H1 (cell line): ENCODE measurements around the gene CSPG5. TPM values are rescaled to one million over a fixed set of nuclear protein-coding genes. Genes with fewer than 3 reads are reported as not detected.

ENCODE experiments used
- CTCF ChIA-PET: fragments of 300-600 bp; sonication (Branson Sonifier 250); formaldehyde crosslinking; loops from one replicate; lab custom pipeline; 2021; ENCODE audit not compliant: partially characterized antibody; lab: Charles Lee
- POLR2A ChIA-PET: fragments of 300-600 bp; sonication (Branson Sonifier 250); formaldehyde crosslinking; loops from one replicate; lab custom pipeline; 2021; ENCODE audit warnings: inconsistent platforms; ENCODE audit not compliant: partially characterized antibody; lab: Charles Lee
- DNase-seq, 2 experiments: peaks; one replicate each; pipeline versions ENCODE4 v3.0.0 to v3.0.0-alpha.2; 2010 to 2022; ENCODE audit warnings: low spot score in 2 of 2, low read depth in 1 of 2, mixed read lengths in 1 of 2
- FAIRE-seq: peaks from 2 replicates; lab custom pipeline; 2011; peaks lifted over from hg19 to GRCh38; lab: Jason Lieb, UNC
- H2AFZ ChIP-seq: 2 replicates; pipeline ENCODE4 v1.8.1; 2012; ENCODE audit warnings: low read length, inconsistent platforms
- H2AK5ac ChIP-seq: 2 replicates; pipeline ENCODE4 v1.6.1; 2013; ENCODE audit warnings: low read depth, low read length
- H2BK120ac ChIP-seq: replicated peaks from 2 replicates; pipeline ENCODE3; 2013; ENCODE audit warnings: low read depth, low read length, inconsistent platforms
- H2BK12ac ChIP-seq: 2 replicates; pipeline ENCODE4 v1.6.1; 2013; ENCODE audit warnings: low read depth, low read length
- H2BK15ac ChIP-seq: 2 replicates; pipeline ENCODE4 v1.6.1; 2013; ENCODE audit warnings: low read length
- H2BK20ac ChIP-seq: 2 replicates; pipeline ENCODE4 v1.6.1; 2013; ENCODE audit warnings: low read length
- H2BK5ac ChIP-seq: 2 replicates; pipeline ENCODE4 v1.6.1; 2013; ENCODE audit warnings: low read depth, low read length
- H3K14ac ChIP-seq: 2 replicates; pipeline ENCODE4 v1.6.1; 2013; ENCODE audit warnings: inconsistent platforms; ENCODE audit not compliant: insufficient read length
- H3K18ac ChIP-seq: 2 replicates; pipeline ENCODE4 v1.6.1; 2013; ENCODE audit warnings: low read length; ENCODE audit errors: extremely low read depth
- H3K23ac ChIP-seq: 2 replicates; pipeline ENCODE4 v1.6.1; 2013; ENCODE audit warnings: inconsistent platforms; ENCODE audit not compliant: insufficient read length
- H3K23me2 ChIP-seq: 2 replicates; pipeline ENCODE4 v1.6.1; 2013; ENCODE audit warnings: low read depth, low read length
- H3K27ac ChIP-seq: 2 replicates; pipeline ENCODE4 v1.6.1; 2011; ENCODE audit warnings: low read depth, low read length, inconsistent platforms
- H3K27me3 ChIP-seq, 4 experiments: replicated peaks in 1 of 4; 1 replicate in 1 of 4; 2 replicates in 3 of 4; pipeline versions ENCODE4 v1.6.1 to v1.8.1; 2011 to 2013; ENCODE audit warnings: low read length in 3 of 4, mild to moderate bottlenecking in 3 of 4, inconsistent platforms in 2 of 4, mixed read lengths in 2 of 4, moderate library complexity in 1 of 4; ENCODE audit not compliant: control insufficient read depth in 3 of 4, insufficient read depth in 3 of 4; ENCODE audit errors: extremely low read depth in 1 of 4
- H3K36me3 ChIP-seq, 4 experiments: 2 replicates each; pipeline versions ENCODE4 v1.6.1 to v1.8.1; 2011 to 2013; ENCODE audit warnings: mild to moderate bottlenecking in 4 of 4, low read length in 3 of 4, moderate library complexity in 2 of 4, control low read depth in 1 of 4, inconsistent platforms in 1 of 4; ENCODE audit not compliant: insufficient read depth in 4 of 4, control insufficient read depth in 2 of 4
- H3K4ac ChIP-seq: replicated peaks from 2 replicates; pipeline ENCODE3; 2013; ENCODE audit warnings: low read length, low read depth, mixed read lengths, inconsistent platforms; ENCODE audit not compliant: insufficient read length
- H3K4me1 ChIP-seq, 4 experiments: replicated peaks in 1 of 4; 1 replicate in 1 of 4; 2 replicates in 3 of 4; pipeline versions ENCODE4 v1.6.1 to v1.8.1; 2011 to 2013; ENCODE audit warnings: low read length in 3 of 4, inconsistent platforms in 2 of 4, mixed read lengths in 1 of 4; ENCODE audit not compliant: insufficient read depth in 4 of 4, control insufficient read depth in 3 of 4
- H3K4me2 ChIP-seq, 2 experiments: 2 replicates each; pipeline versions ENCODE4 v1.6.1 to v1.8.1; 2011 to 2013; ENCODE audit warnings: low read depth in 2 of 2, low read length in 2 of 2, control low read depth in 1 of 2, inconsistent platforms in 1 of 2, mild to moderate bottlenecking in 1 of 2; ENCODE audit not compliant: insufficient read depth in 1 of 2
- H3K4me3 ChIP-seq, 4 experiments: fragments of 200-600, 300-600 bp in 1 of 4; sonication (generic), shearing (Covaris generic), sonication (Bioruptor Twin) in 1 of 4; 2 replicates each; pipeline versions ENCODE4 v1.5.1 to v1.8.1; 2011 to 2016; ENCODE audit warnings: low read length in 4 of 4, low read depth in 3 of 4, control low read depth in 2 of 4, inconsistent platforms in 2 of 4, mild to moderate bottlenecking in 2 of 4, mixed read lengths in 1 of 4, moderate library complexity in 1 of 4; ENCODE audit not compliant: insufficient read depth in 2 of 4; ENCODE audit errors: extremely low read depth in 1 of 4
- H3K56ac ChIP-seq: replicated peaks from 2 replicates; pipeline ENCODE3; 2013; ENCODE audit warnings: low read depth, mild to moderate bottlenecking, mixed read lengths, low read length, inconsistent platforms; ENCODE audit not compliant: insufficient read length
- H3K79me1 ChIP-seq: 2 replicates; pipeline ENCODE4 v1.6.1; 2013; ENCODE audit warnings: low read depth, low read length, control low read depth
- H3K79me2 ChIP-seq, 2 experiments: 2 replicates each; pipeline versions ENCODE4 v1.6.1 to v1.8.1; 2012 to 2013; ENCODE audit warnings: low read length in 2 of 2, mild to moderate bottlenecking in 2 of 2, inconsistent platforms in 1 of 2; ENCODE audit not compliant: insufficient read depth in 2 of 2, control insufficient read depth in 1 of 2
- H3K9ac ChIP-seq, 4 experiments: replicated peaks in 1 of 4; 1 replicate in 1 of 4; 2 replicates in 3 of 4; pipeline versions ENCODE4 v1.6.1 to v1.8.1; 2011 to 2013; ENCODE audit warnings: low read depth in 3 of 4, low read length in 3 of 4, control low read depth in 2 of 4, mild to moderate bottlenecking in 2 of 4, moderate library complexity in 2 of 4, inconsistent platforms in 1 of 4; ENCODE audit errors: extremely low read depth in 1 of 4
- H3K9me3 ChIP-seq, 2 experiments: 2 replicates each; pipeline versions ENCODE4 v1.6.1 to v1.8.1; 2012 to 2013; ENCODE audit warnings: mild to moderate bottlenecking in 2 of 2, moderate library complexity in 2 of 2, control low read depth in 1 of 2, inconsistent platforms in 1 of 2, low read depth in 1 of 2, low read length in 1 of 2, mixed read lengths in 1 of 2; ENCODE audit not compliant: insufficient read depth in 2 of 2
- H4K20me1 ChIP-seq, 2 experiments: replicated peaks in 1 of 2; 2 replicates each; pipeline versions ENCODE3 to v1.8.1; 2011 to 2013; ENCODE audit warnings: inconsistent platforms in 2 of 2, low read length in 2 of 2, mild to moderate bottlenecking in 1 of 2; ENCODE audit not compliant: insufficient read depth in 2 of 2, control insufficient read depth in 1 of 2
- H4K5ac ChIP-seq: 2 replicates; pipeline ENCODE4 v1.6.1; 2013; ENCODE audit warnings: low read length, low read depth, mixed read lengths, inconsistent platforms; ENCODE audit not compliant: insufficient read length
- H4K8ac ChIP-seq: 2 replicates; pipeline ENCODE4 v1.8.0; 2013; ENCODE audit warnings: mild to moderate bottlenecking, moderate library complexity, low read length, inconsistent platforms; ENCODE audit not compliant: insufficient read depth; ENCODE audit errors: extremely low read depth
- H4K91ac ChIP-seq: replicated peaks from 2 replicates; pipeline ENCODE3; 2013; ENCODE audit warnings: low read length, mixed read lengths, inconsistent platforms; ENCODE audit not compliant: insufficient read length
- EP300 ChIP-seq, 2 experiments: IDR thresholded peaks; 1 replicate in 1 of 2; 2 replicates in 1 of 2; pipeline ENCODE4 v1.6.1; 2011 to 2012; ENCODE audit warnings: low read depth in 2 of 2, low read length in 2 of 2, mild to moderate bottlenecking in 2 of 2, borderline replicate concordance in 1 of 2, inconsistent platforms in 1 of 2, moderate library complexity in 1 of 2
- POLR2AphosphoS5 ChIP-seq: IDR thresholded peaks from 2 replicates; pipeline ENCODE4 v1.6.1; 2011; ENCODE audit warnings: low read depth, low read length
- SIRT6 ChIP-seq: IDR thresholded peaks from one replicate; pipeline ENCODE4 v1.7.1; 2012; ENCODE audit warnings: low read length, inconsistent platforms
- WGBS, 2 experiments: shearing (Covaris generic) in 1 of 2; methylation state at CpG; one replicate each; pipeline versions ENCODE4 v1.1.6 to v1.1.7; 2013 to 2015; ENCODE audit warnings: low lambda C conversion rate in 2 of 2, mixed read lengths in 2 of 2, inconsistent platforms in 1 of 2, low coverage in 1 of 2, missing lambda C conversion rate in 1 of 2; ENCODE audit not compliant: insufficient replicate concordance in 2 of 2, insufficient coverage in 1 of 2, insufficient read length in 1 of 2; ENCODE audit errors: extremely low coverage in 1 of 2, missing lambda C conversion rate in 1 of 2; 5-methylcytosine and 5-hydroxymethylcytosine counted together
- polyA plus RNA-seq, 7 experiments: library from polyadenylated mRNA; depleted of rRNA in 3 of 7; stranded (reverse) in 5 of 7; unstranded in 2 of 7; fragments of >200 nt in 5 of 7; fragments of 200-250 nt in 2 of 7; gene quantifications; 1 replicate in 5 of 7; 2 replicates in 1 of 7; 4 replicates in 1 of 7; pipeline versions ENCODE4 v1.2.1 to v1.2.3, GENCODE V29; 2011 to 2013; ENCODE audit warnings: missing spikeins in 2 of 7, mixed read lengths in 2 of 7
- total RNA-seq: library from RNA; stranded (reverse); fragmentation: NEBNext Ultra II Directional; extraction: Animal tissue kit (Norgen Biotek cat#: 25700); gene quantifications from 2 replicates; pipeline ENCODE4 v1.2.1, GENCODE V29; 2021

Gene CSPG5
- total and polyA plus RNA-seq, 2 of the 8 experiments (the other 6 are each of a cell fraction or from before 2014, with no cell fraction given): 2.1 to 7.4 TPM

GRCh38 chr3:47590216-47590615 is 11.6 kb upstream of the CSPG5 start:
- Histone ChIP-seq H3K9ac (no peak overlapping the region), H3K18ac (no peak overlapping the region), H2BK20ac (no peak overlapping the region), H4K20me1 (peaks cover 0 to 3% of the 10 kb centered on the region in 2 experiments), H2AK5ac (no peak overlapping the region), H3K27me3 (no peaks in the 10 kb centered on the region), H2BK120ac (no peak overlapping the region), H3K79me1 (no peaks in the 10 kb centered on the region; the same call in 1 of the 2 replicates), H3K23me2 (no peaks in the 10 kb centered on the region; the same call in 1 of the 2 replicates), H3K4me3 (no peak overlapping the region), H3K14ac (no peak overlapping the region), H3K56ac (no peak overlapping the region), H3K4ac (no peak overlapping the region), H2BK12ac (no peak overlapping the region), H4K8ac (no peak overlapping the region), H3K36me3 (peaks cover 23 to 78% (median 49%) of the 10 kb centered on the region in 4 experiments), H4K91ac (no peak overlapping the region), H3K23ac (no peak overlapping the region), H3K4me1 (peaks cover 0 to 3% (median under 1%) of the 10 kb centered on the region in 4 experiments; a peak in 2 of 7 replicates), H3K27ac (no peak overlapping the region), H2BK5ac (no peak overlapping the region), H4K5ac (no peak overlapping the region), H3K4me2 (no peak overlapping the region), H3K9me3 (no peaks in the 10 kb centered on the region), H2BK15ac (no peak overlapping the region), H2AFZ (no peak overlapping the region), H3K79me2 (peaks cover 0 to 3% of the 10 kb centered on the region in 2 experiments; a peak in 1 of 4 replicates)
- ChIA-PET CTCF (interaction anchor here (1.1 to 1.5 kb wide), 4 partner anchors 21 to 169 kb away, joined by 3 to 6 read pairs (median 4); no protein-coding TSS in a partner anchor), POLR2A (interaction anchor here (2.3 kb wide), 1 partner anchor 15 kb away, joined by 6 read pairs; no protein-coding TSS in a partner anchor)
- DNase-seq (no peak), FAIRE-seq (no peak)
- WGBS, 2 experiments: 88% methylated on average over 2 of the region's 2 CpGs; no CpG with 5 or more reads in 1 of the 2 experiments
- TF ChIP-seq SIRT6 (no peak), EP300 (IDR thresholded peaks at IDR 0.05; ENCODE audit: borderline replicate concordance in 1 of 2, low read depth in 2 of 2, low read length in 2 of 2) (no peak), POLR2AphosphoS5 (peak; percentile 28; the same call in 1 of the 2 replicates)
